Measurements from ENCODE around the gene JAK3. TPM values are rescaled to one million over a fixed set of nuclear protein-coding genes. Genes with fewer than 3 reads are reported as not detected.
"Not testable (repeated sequence)": the region's sequence is repeated elsewhere in the genome, so short reads cannot be mapped to it uniquely, and the experiment has no call there.

Gene JAK3
- total RNA-seq, 1 donor from 2014 or later, result 0.79 TPM

DNA sequence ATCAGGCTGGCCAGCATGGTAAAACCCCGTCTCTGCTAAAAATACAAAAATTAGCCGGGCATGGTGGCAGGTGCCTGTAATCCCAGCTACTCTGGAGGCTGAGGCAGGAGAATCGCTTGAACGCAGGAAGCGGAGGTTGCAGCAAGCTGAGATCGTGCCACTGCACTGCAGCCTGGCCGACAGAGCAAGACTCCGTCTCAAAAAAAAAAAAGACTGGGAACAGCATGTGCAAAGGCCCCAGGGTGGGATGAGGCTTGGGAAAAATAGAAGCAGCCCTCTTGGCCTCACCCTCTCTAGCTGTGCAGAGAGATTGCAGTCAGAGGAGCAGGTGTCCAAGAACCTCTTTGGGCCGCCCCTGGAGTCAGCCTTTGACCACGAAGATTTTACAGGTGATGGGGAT is 69.9 kb downstream of the JAK3 start:
- not testable (repeated sequence) for DNase-seq (ENCODE audit: low read depth in 2 of 2)

DNA sequence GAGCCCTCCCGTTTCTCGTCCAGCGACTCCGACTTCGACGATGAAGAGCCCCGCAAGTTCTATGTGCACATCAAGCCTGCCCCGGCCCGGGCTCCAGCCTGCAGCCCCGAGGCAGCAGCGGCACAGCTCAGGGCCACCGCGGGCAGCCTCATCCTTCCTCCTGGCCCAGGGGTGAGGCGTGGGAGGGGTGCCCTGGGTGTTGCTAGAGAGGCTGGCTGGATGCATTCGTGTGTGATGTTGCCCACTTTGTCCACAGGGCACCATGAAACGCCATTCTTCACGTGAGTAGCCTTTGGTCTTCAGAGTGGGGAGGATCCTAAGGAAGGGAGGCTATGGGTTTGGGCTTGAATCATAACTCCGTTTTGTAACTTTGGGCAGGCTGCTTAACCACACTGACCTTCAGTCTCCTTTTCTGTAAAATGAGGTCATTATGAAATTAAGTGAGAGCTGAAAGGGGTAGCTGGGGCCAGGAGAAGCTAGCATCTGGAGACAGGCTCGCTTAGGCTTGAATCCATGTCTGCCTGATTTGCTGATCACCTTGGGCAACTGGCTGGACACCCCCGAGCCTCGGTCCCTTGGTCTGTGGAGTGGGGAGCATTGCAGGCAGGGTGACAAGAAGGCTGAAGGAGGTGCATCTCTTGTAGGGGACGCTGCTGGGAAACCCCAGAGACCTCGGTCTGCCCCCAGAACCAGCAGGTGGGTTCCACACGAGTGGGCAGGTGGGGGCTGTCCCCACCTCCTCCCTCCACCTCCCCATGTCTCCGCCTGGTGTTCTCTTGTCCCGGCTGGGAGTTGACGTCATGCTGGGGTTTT is 71.6 kb downstream of the JAK3 start:
- no peak for DNase-seq (ENCODE audit: low read depth in 2 of 2)

- peak; percentile 34 to 57 for DNase-seq (ENCODE audit: low read depth in 2 of 2)
Measured at GRCh38 chr19:17775245-17775927, 72.4 kb downstream of the JAK3 start.

Other genes starting within 250 kb of the JAK3 start
- gene UNC13A, start 159.6 kb downstream of the JAK3 start, total RNA-seq, result under 0.01 TPM in 2 replicates
- gene MAP1S, start 128.5 kb downstream of the JAK3 start, total RNA-seq, result 26.0 and 39.7 TPM in 2 replicates
- gene FCHO1, start 96.5 kb downstream of the JAK3 start, total RNA-seq, result 0.20 and 0.65 TPM in 2 replicates
- gene B3GNT3, start 52.8 kb downstream of the JAK3 start, total RNA-seq, result 0.22 TPM in 1 of 2 replicates, not detected in the other
- not detected in 2 replicates for gene INSL3, start 26.5 kb downstream of the JAK3 start, total RNA-seq
- 1,225 and 1,496 TPM in 2 replicates for gene RPL18A, start 11.9 kb upstream of the JAK3 start, total RNA-seq
- gene SLC5A5, start 24.0 kb upstream of the JAK3 start, total RNA-seq, result not detected in 2 replicates
- 29.0 and 33.1 TPM in 2 replicates for gene CCDC124, start 85.0 kb upstream of the JAK3 start, total RNA-seq
- under 0.01 and 0.22 TPM in 2 replicates for gene KCNN1, start 119.1 kb upstream of the JAK3 start, total RNA-seq
- gene ARRDC2, start 160.2 kb upstream of the JAK3 start, total RNA-seq, result 42.5 and 115 TPM in 2 replicates
- under 0.01 and 0.22 TPM in 2 replicates for gene IL12RB1, start 239.0 kb upstream of the JAK3 start, total RNA-seq
- gene MAST3, start 249.8 kb upstream of the JAK3 start, total RNA-seq, result 1.1 and 2.0 TPM in 2 replicates

Measured in lung microvascular endothelial cell (primary cell).